HL-60 (cell line): ENCODE results near the gene FBXO40.

Source experiments
- DNase-seq, 2 experiments: peaks; one replicate each; pipeline ENCODE4 v3.0.0-alpha.2; 2010 to 2020; ENCODE audit warnings: low read depth in 1 of 2, low spot score in 1 of 2
- H3K27ac ChIP-seq: fragments of 250-450 bp; sonication (Bioruptor Pico); replicated peaks from 2 replicates; pipeline ENCODE4 v1.5.1; 2020; ENCODE audit warnings: mild to moderate bottlenecking, moderate library complexity
- H3K27me3 ChIP-seq: fragments of 250-450 bp; sonication (Bioruptor Pico); 2 replicates; pipeline ENCODE4 v1.5.1; 2021; ENCODE audit warnings: mild to moderate bottlenecking, moderate library complexity; ENCODE audit not compliant: insufficient read depth, poor library complexity, severe bottlenecking
- H3K4me3 ChIP-seq: replicated peaks from 2 replicates; pipeline ENCODE4 v1.5.1; 2011; ENCODE audit warnings: mild to moderate bottlenecking, control low read depth, low read length; ENCODE audit not compliant: insufficient read depth
- GABPA ChIP-seq: IDR thresholded peaks from 2 replicates; pipeline ENCODE4 v1.6.1; 2012; ENCODE audit warnings: low read depth
- POLR2AphosphoS5 ChIP-seq: IDR thresholded peaks from 2 replicates; pipeline ENCODE4 v1.6.1; 2012; ENCODE audit warnings: low read depth
- REST ChIP-seq: IDR thresholded peaks from 2 replicates; pipeline ENCODE4 v1.6.1; 2012; ENCODE audit warnings: low read depth; ENCODE audit not compliant: insufficient replicate concordance
- SPI1 ChIP-seq: IDR thresholded peaks from 2 replicates; pipeline ENCODE4 v1.6.1; 2012; ENCODE audit warnings: low read depth, mild to moderate bottlenecking, borderline replicate concordance
- TF ChIP-seq, protein P1 (sequence below): IDR thresholded peaks from one replicate; pipeline ENCODE4 v1.5.1; 2011; ENCODE audit warnings: low read length, control low read depth, inconsistent platforms; ENCODE audit not compliant: insufficient read depth

The FBXO40 gene

DNA sequence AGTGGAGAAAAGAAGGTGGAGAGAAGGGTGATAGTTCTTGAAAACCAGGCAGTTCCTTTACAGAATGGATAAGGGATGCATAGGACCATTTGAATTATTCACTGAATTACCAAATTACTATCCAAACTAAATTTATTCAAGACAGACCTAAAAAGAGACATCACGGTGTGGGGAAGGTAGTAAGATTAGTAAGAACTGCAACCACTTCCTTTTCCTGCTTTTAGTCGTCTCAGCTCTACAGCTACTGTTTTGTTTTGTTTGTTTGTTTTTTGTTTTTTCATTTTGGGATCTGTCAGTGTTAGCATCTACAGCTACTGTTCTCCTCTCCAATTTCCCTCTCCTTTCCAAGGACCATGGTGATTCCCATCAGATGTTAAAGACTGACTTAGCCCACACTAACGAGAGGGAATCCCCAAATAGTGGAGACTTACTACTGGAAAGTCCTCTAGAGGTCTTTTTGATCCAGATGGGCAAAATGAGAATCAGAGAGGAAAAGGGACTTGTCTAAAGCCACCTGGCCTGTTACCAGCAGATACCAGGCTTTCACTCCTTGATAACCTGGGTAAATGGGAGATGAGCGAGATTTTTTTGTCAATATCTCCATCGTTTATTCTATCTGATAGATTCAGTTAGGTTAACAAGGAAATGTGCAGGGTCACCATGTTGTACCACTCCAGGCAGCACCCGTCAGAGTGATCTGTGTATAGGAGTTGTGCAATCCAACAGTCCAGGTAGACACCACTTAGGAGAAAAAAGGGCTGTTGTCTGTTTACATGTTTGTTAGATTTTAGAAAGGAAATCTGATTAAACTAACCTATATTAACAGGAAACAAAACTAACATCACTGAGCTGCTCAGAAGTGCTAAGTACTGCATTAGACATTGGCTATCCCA, 61.6 kb downstream of the FBXO40 start:
- TF ChIP-seq GABPA = no peak
- peak; percentile 52; the same call in 1 of the 2 replicates for TF ChIP-seq SPI1
- TF ChIP-seq POLR2AphosphoS5 = no peak
- TF ChIP-seq REST = no peak
- TF ChIP-seq, protein P1, sequence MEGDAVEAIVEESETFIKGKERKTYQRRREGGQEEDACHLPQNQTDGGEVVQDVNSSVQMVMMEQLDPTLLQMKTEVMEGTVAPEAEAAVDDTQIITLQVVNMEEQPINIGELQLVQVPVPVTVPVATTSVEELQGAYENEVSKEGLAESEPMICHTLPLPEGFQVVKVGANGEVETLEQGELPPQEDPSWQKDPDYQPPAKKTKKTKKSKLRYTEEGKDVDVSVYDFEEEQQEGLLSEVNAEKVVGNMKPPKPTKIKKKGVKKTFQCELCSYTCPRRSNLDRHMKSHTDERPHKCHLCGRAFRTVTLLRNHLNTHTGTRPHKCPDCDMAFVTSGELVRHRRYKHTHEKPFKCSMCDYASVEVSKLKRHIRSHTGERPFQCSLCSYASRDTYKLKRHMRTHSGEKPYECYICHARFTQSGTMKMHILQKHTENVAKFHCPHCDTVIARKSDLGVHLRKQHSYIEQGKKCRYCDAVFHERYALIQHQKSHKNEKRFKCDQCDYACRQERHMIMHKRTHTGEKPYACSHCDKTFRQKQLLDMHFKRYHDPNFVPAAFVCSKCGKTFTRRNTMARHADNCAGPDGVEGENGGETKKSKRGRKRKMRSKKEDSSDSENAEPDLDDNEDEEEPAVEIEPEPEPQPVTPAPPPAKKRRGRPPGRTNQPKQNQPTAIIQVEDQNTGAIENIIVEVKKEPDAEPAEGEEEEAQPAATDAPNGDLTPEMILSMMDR = no peak
- no peak overlapping the region for H3K4me3 ChIP-seq
- H3K27ac ChIP-seq = peak overlapping the region; percentile 22

GRCh38 chr3:121658716-121659435, 65.7 kb downstream of the FBXO40 start:
- TF ChIP-seq POLR2AphosphoS5 = no peak
- no peak for TF ChIP-seq GABPA
- TF ChIP-seq REST = no peak
- no peak for TF ChIP-seq SPI1
- TF ChIP-seq, protein P1 = no peak
- peak overlapping the region; percentile 53 for H3K4me3 ChIP-seq
- H3K27me3 ChIP-seq = no peaks in the 10 kb centered on the region
- H3K27ac ChIP-seq = no peak overlapping the region; the same call in 1 of the 2 replicates
- no peak for DNase-seq

More for the DNA sequence above, 61.6 kb downstream of the FBXO40 start:
- DNase-seq = no peak
- no peaks in the 10 kb centered on the region for H3K27me3 ChIP-seq

GRCh38 chr3:121659586-121659985, 66.4 kb downstream of the FBXO40 start:
- DNase-seq = peak in 1 of 2 experiments; percentile 28
- peak overlapping the region; percentile 87 for H3K27ac ChIP-seq
- peak overlapping the region; percentile 53 for H3K4me3 ChIP-seq

More at GRCh38 chr3:121659586-121659985, 66.4 kb downstream of the FBXO40 start:
- TF ChIP-seq SPI1 (no peak), POLR2AphosphoS5 (no peak), REST (no peak), GABPA (no peak)
- TF ChIP-seq, protein P1 = no peak
- H3K27me3 ChIP-seq = no peaks in the 10 kb centered on the region
